Mucosa of descending colon (tissue), 3 donors: ENCODE data around the gene HECTD3. TPM values are rescaled to one million over a fixed set of nuclear protein-coding genes. Genes with fewer than 3 reads are reported as not detected.

Source experiments
- ATAC-seq: fragments of 200-7000 bp; cut with Tn5 transposase; one replicate; pipeline ENCODE4 v1.9.1; 2020; ENCODE audit warnings: mild to moderate bottlenecking, moderate library complexity
- DNase-seq, 3 donors: peaks; one replicate each; pipeline ENCODE4 v3.0.0-alpha.2; 2020
- H3K36me3 ChIP-seq: fragments of 200-600 bp; one replicate; pipeline ENCODE4 v1.8.0; 2021; ENCODE audit warnings: low read depth, mild to moderate bottlenecking
- H3K4me1 ChIP-seq: fragments of 200-600 bp; one replicate; pipeline ENCODE4 v1.8.0; 2021; ENCODE audit warnings: low read depth, mild to moderate bottlenecking
- H3K4me3 ChIP-seq: fragments of 200-600 bp; one replicate; pipeline ENCODE4 v1.8.0; 2021; ENCODE audit warnings: mild to moderate bottlenecking
- H3K9me3 ChIP-seq: fragments of 200-600 bp; one replicate; pipeline ENCODE4 v1.8.0; 2021; ENCODE audit warnings: mild to moderate bottlenecking
- intact Hi-C, 2 donors: fragments of 100-400 bp; cut with DNase I in 1 of 2; cut with micrococcal nuclease in 1 of 2; formaldehyde crosslinking; loops; one replicate each; pipeline versions ENCODE4 v1.11.0 to v1.11.1; 2022; cut with DNase I, micrococcal nuclease
- total RNA-seq, 3 donors: library from RNA; stranded (reverse); fragmentation: NEBNext Ultra II Directional in 2 of 3; extraction: Animal tissue kit (Norgen Biotek cat#: 25700) in 2 of 3; gene quantifications; one replicate each; pipeline versions ENCODE4 v1.2.1 to v1.2.4, GENCODE V29; 2021 to 2023
- TF ChIP-seq, protein P1 (sequence below): fragments of 200-600 bp; IDR thresholded peaks from one replicate; pipeline ENCODE4 v1.8.0; 2022; ENCODE audit warnings: antibody characterized with exemption, mild to moderate bottlenecking
- donor health status: DM: no; HTN: no; CAD: no; lungs with moderate emphysema.
- donor health status: DM: no; HTN: no; CAD: no.
- donor health status: DM: no; HTN: yes; CAD: no.

HECTD3 gene
- total RNA-seq, 3 donors from 2014 or later, result 78.0 to 143 (median 108) TPM

DNA sequence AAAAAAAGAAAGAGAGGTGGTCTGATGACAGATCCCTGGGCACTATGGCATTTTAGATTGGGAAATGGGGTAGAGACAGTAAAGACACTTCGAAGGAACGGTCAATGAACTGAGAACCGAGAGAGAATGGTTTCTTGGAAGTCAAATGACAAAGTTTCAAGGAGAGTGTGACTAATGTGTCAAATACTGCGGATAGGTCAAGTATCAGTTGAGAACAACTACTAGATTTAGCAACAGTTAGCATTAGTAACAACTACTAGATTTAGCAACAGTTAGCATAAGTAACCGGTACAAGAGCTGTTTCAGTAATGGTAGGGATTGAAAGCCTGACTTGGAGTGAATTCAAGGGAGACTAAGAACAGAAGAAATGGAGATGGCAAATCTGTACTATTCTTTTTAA lies 35.9 kb upstream of the HECTD3 start:
- H3K9me3 ChIP-seq, result no peaks in the 10 kb centered on the region
- no peaks in the 10 kb centered on the region for H3K4me1 ChIP-seq
- ATAC-seq (no peak), DNase-seq (no peak)
- TF ChIP-seq, protein P1, sequence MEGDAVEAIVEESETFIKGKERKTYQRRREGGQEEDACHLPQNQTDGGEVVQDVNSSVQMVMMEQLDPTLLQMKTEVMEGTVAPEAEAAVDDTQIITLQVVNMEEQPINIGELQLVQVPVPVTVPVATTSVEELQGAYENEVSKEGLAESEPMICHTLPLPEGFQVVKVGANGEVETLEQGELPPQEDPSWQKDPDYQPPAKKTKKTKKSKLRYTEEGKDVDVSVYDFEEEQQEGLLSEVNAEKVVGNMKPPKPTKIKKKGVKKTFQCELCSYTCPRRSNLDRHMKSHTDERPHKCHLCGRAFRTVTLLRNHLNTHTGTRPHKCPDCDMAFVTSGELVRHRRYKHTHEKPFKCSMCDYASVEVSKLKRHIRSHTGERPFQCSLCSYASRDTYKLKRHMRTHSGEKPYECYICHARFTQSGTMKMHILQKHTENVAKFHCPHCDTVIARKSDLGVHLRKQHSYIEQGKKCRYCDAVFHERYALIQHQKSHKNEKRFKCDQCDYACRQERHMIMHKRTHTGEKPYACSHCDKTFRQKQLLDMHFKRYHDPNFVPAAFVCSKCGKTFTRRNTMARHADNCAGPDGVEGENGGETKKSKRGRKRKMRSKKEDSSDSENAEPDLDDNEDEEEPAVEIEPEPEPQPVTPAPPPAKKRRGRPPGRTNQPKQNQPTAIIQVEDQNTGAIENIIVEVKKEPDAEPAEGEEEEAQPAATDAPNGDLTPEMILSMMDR, result no peak
- intact Hi-C loops, result no loop called here
- H3K4me3 ChIP-seq, result no peak overlapping the region
- no peaks in the 10 kb centered on the region for H3K36me3 ChIP-seq

DNA sequence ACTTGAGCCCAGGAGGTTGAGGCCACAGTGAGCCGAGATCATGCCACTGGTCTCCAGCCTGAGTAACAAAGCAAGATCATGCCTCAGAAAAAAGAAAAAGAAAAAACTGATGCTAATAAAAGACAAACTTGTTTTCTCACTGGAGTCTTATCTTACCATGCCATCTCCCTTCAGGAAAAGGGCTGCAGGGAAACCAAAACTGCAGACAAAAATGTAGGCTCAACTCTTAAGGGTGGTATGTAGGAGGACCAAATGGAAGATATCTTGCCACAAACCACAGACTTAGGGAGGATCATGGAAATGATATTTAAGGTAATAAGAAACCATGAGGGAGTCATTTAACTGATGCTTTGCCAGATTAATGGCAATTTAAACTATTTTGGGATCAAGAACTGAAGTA lies 33.8 kb upstream of the HECTD3 start:
- Histone ChIP-seq H3K9me3 (no peaks in the 10 kb centered on the region), H3K4me3 (no peak overlapping the region), H3K36me3 (no peaks in the 10 kb centered on the region), H3K4me1 (no peaks in the 10 kb centered on the region)
- no peak for DNase-seq
- intact Hi-C loops, result no loop called here
- no peak for ATAC-seq
- TF ChIP-seq, protein P1, result no peak

DNA sequence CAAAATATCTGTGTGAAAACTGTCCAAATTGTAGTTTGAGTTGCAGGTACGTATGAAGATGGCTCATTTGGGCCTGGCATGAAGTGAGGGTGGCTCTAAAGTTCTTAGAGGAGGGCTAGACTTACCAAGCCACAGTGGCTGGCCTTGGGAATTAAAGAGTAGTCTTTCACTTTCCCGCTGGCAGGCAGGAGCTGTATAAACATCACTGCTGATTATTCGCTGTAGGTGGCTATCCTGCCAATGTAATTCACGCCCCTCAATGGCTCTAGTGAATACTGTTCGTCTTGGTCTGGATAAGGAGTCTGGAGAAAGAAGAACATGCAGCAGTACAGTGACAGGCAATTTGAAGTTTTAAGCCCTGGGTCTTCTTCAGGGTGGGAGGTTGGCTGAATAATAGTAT lies 32.0 kb upstream of the HECTD3 start:
- Histone ChIP-seq H3K9me3 (no peaks in the 10 kb centered on the region), H3K36me3 (no peaks in the 10 kb centered on the region), H3K4me1 (peaks cover 4% of the 10 kb centered on the region), H3K4me3 (no peak overlapping the region)
- intact Hi-C loops, result no loop called here
- ATAC-seq, result no peak
- no peak for DNase-seq
- TF ChIP-seq, protein P1, result no peak

DNA sequence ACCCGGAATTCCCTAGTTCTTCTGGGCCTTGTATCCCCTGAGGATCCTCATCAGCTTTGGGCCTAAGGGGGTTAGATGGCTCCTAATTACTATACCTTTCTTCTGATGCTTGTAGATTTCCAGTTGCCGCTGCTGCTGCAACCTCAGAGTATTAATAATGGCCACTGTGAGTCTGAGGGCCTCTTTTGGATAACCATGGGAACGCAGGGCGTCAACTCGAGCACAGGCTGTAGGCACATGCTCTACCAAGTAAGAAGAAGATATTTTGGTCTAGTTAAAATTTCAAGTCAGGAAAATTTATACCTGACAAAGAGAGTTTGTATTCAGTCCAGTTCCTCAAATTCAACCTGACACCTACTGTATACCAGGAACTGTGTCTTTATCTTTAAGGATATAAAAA lies 29.2 kb upstream of the HECTD3 start:
- Histone ChIP-seq H3K4me3 (no peak overlapping the region), H3K4me1 (peaks cover 11% of the 10 kb centered on the region), H3K9me3 (no peaks in the 10 kb centered on the region), H3K36me3 (no peaks in the 10 kb centered on the region)
- ATAC-seq, result no peak
- no peak for DNase-seq
- intact Hi-C loops, result no loop called here
- TF ChIP-seq, protein P1, result no peak

DNA sequence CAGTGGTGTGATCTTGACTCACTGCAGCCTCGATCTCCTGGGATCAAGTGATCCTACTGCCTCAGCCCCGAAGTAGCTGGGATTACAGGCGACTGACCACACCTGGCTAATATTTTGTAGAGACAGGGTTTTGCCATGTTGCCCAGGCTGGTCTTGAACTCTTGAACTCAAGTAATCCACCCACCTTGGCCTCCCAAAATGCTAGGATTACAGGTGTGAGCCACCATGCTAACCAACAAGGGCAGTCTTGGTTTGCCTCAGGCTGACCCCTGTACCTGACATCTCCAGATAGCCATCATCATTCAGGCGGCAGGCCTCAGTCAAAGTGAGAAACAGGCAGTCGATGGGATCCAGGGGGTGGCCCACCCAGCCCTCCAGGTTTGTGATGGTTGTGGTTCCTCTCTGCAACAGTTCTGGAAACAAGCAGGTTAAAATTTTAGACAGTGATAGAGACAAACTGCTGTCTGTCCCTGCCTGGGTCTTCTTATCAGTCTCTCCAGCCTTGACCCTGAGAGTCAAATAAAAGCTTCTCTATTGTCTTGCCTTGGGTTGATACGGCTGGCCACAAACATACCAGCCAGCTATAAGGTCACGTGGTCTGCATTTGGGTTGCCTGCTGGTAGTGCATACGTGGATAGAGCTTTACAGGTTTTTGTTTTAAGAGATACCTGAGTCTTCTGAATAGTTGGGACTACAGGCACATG lies 27.7 kb upstream of the HECTD3 start:
- no peak for ATAC-seq
- TF ChIP-seq, protein P1, result no peak
- no peak for DNase-seq
- intact Hi-C loops, result no loop called here
- H3K4me1 ChIP-seq, result peaks cover 11% of the 10 kb centered on the region
- no peak overlapping the region for H3K4me3 ChIP-seq
- H3K9me3 ChIP-seq, result no peaks in the 10 kb centered on the region
- H3K36me3 ChIP-seq, result no peaks in the 10 kb centered on the region
